GM10266 (cell line): ENCODE data around the gene HSFX4.
"Not testable (repeated sequence)": the region's sequence is repeated elsewhere in the genome, so short reads cannot be mapped to it uniquely, and the experiment has no call there.

ENCODE experiments used
- DNase-seq: peaks from one replicate; pipeline ENCODE4 v3.0.0; 2012; ENCODE audit errors: extremely low spot score
- CTCF ChIP-seq: IDR thresholded peaks from 2 replicates; pipeline ENCODE4 v1.5.1; 2012; ENCODE audit warnings: mild to moderate bottlenecking, low read depth; ENCODE audit not compliant: control insufficient read depth, insufficient read depth; ENCODE audit errors: missing control alignments

The HSFX4 gene

DNA sequence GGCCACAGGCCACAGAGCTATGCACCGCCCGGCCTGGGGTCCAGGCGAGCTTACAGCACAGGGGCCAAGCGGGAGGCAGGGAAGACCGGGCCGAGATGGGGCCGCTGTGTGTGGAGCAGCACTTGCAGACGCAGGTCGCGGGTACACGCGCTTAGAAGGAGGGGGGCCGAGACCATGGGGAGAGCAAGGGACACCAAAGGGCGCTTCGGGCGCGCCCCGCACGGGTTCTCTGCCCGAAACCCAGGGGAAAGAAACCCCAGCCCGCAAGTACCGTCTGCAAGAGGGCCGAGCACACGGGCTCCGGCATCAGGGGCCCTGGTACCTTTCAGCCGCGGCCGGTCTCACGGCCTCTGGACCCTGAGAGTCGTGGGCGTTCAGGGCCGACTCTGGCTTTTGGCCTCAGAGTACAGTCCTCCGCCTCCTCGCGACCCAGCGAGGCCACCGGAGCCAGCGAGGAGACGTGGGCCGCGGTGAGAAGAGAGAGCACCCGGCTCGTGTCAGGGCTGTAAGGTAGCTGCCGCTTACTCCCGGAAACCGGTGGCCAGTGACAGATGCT lies 8.6 kb downstream of the HSFX4 start:
- DNase-seq: no peak

DNA sequence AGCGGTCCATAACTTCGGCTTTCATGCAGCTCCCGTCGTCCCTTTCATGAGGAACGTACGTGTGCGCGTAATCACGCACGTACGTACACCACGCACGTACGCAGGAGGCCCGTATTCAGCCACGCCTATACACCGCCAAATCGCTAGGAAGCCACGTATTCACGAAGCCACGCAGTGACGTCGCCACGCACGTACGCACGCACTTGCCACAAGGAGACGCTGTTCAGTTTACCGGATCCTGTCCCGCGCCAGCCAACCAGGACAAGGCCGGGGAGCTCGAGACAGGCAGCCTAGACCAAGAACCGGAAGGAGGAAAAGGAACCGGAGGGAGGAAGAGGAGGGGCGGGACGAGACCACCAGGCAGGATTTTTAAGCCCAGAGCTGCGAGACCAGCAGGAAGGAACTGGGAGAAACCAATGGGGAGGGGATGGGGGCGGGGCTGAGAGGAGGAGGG lies 9.1 kb downstream of the HSFX4 start, which contains the start of gene EOLA2:
TSS of gene EOLA2 (minus strand) at position 65 of the 454 bp plus-strand sequence. CDS start 4,617 bp downstream, outside the sequence.
- peak; percentile 48 for TF ChIP-seq CTCF
- peak; percentile 58 for DNase-seq

More for the DNA sequence above, 8.6 kb downstream of the HSFX4 start:
- TF ChIP-seq CTCF: no peak

- peak; percentile 80 for DNase-seq
- no peak for TF ChIP-seq CTCF
These were observed 9.7 kb downstream of the HSFX4 start for GRCh38 chrX:149938881-149939654.

GRCh38 chrX:149939655-149939904 lies 10.2 kb downstream of the HSFX4 start:
- no peak for DNase-seq
- no peak for TF ChIP-seq CTCF

GRCh38 chrX:149939905-149940673 lies 10.7 kb downstream of the HSFX4 start:
- DNase-seq: peak; percentile 75
- TF ChIP-seq CTCF: no peak

DNA sequence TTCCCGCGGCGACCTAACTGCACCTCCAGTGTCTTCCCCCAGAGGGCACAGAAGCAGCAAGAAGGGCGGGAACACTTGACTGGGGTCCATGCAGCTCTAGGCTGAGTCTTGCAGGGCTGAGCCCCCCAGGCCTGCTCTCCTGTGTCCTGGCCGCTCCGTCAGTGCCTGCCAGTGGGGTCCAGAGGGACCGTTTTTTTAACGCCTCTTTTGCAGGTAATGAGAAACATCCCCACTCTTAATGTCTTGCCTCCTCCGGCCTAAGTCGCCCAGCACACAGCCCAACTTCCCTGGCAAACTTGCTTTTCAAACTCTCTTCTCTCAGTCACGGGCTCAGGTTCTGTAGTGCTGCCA lies 11.3 kb downstream of the HSFX4 start:
- TF ChIP-seq CTCF: peak; percentile 25
- DNase-seq: not testable (repeated sequence)

- DNase-seq: not testable (repeated sequence)
These were observed 15.8 kb downstream of the HSFX4 start for GRCh38 chrX:149945087-149945670.

- not testable (repeated sequence) for DNase-seq
These were observed 16.4 kb downstream of the HSFX4 start for GRCh38 chrX:149945820-149946219.

DNA sequence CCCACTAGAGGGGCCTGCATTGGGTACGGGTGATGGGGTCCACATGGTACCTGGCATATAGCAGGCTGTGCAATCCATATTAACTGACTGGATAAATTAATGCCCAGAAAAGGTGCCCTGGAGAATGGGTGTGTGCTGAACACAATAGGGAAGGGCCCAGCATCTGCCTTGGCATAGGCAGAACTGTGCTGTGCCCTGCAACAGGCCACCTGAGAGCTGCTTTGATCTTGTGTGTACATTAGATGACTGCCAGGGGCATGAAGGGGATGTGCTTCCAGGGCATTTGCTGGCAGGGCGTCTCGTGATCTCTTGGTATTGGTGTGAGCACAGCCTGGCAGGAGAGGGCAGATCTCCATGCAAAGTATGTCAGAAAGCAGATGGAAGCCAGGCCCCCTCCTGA lies 17.6 kb downstream of the HSFX4 start:
- DNase-seq: not testable (repeated sequence)
